ENCODE results near the gene NSRP1.
A peak's percentile ranks its signal among the peaks of the same experiment; 100 is the strongest.

The NSRP1 gene

GRCh38 chr17:30104575-30105339, 11.9 kb upstream of the NSRP1 start (continued):
- TF ChIP-seq ZNF37A (tag by site-specific recombination; IDR thresholded peaks at IDR 0.05), result no peak
- peak; percentile 48; the same call in 1 of the 2 replicates for TF ChIP-seq ZNF629 (tag by site-specific recombination; IDR thresholded peaks at IDR 0.05)
- TF ChIP-seq ZEB2 (tag by site-specific recombination; IDR thresholded peaks at IDR 0.05), result peak; percentile 92
- TF ChIP-seq, protein P1, sequence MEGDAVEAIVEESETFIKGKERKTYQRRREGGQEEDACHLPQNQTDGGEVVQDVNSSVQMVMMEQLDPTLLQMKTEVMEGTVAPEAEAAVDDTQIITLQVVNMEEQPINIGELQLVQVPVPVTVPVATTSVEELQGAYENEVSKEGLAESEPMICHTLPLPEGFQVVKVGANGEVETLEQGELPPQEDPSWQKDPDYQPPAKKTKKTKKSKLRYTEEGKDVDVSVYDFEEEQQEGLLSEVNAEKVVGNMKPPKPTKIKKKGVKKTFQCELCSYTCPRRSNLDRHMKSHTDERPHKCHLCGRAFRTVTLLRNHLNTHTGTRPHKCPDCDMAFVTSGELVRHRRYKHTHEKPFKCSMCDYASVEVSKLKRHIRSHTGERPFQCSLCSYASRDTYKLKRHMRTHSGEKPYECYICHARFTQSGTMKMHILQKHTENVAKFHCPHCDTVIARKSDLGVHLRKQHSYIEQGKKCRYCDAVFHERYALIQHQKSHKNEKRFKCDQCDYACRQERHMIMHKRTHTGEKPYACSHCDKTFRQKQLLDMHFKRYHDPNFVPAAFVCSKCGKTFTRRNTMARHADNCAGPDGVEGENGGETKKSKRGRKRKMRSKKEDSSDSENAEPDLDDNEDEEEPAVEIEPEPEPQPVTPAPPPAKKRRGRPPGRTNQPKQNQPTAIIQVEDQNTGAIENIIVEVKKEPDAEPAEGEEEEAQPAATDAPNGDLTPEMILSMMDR (tag by site-specific recombination; IDR thresholded peaks at IDR 0.05), result peak; percentile 83
- peak; percentile 56; the same call in 1 of the 2 replicates for TF ChIP-seq ZNF366 (tag by site-specific recombination; conservative IDR thresholded peaks at IDR 0.05)
- no peak for TF ChIP-seq MYNN (tag by site-specific recombination; IDR thresholded peaks at IDR 0.05; ENCODE audit: borderline replicate concordance)
- TF ChIP-seq PBX3 (CRISPR knock-in tag; IDR thresholded peaks at IDR 0.05), result no peak
- TF ChIP-seq, protein P2, sequence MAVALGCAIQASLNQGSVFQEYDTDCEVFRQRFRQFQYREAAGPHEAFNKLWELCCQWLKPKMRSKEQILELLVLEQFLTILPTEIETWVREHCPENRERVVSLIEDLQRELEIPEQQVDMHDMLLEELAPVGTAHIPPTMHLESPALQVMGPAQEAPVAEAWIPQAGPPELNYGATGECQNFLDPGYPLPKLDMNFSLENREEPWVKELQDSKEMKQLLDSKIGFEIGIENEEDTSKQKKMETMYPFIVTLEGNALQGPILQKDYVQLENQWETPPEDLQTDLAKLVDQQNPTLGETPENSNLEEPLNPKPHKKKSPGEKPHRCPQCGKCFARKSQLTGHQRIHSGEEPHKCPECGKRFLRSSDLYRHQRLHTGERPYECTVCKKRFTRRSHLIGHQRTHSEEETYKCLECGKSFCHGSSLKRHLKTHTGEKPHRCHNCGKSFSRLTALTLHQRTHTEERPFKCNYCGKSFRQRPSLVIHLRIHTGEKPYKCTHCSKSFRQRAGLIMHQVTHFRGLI (tag by site-specific recombination; IDR thresholded peaks at IDR 0.05), result peak; percentile 40; the same call in 1 of the 2 replicates
- TF ChIP-seq, protein P3, sequence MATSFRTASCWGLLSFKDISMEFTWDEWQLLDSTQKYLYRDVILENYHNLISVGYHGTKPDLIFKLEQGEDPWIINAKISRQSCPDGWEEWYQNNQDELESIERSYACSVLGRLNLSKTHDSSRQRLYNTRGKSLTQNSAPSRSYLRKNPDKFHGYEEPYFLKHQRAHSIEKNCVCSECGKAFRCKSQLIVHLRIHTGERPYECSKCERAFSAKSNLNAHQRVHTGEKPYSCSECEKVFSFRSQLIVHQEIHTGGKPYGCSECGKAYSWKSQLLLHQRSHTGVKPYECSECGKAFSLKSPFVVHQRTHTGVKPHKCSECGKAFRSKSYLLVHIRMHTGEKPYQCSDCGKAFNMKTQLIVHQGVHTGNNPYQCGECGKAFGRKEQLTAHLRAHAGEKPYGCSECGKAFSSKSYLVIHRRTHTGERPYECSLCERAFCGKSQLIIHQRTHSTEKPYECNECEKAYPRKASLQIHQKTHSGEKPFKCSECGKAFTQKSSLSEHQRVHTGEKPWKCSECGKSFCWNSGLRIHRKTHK (tag by site-specific recombination; IDR thresholded peaks at IDR 0.05), result no peak
- peak; percentile 92 for TF ChIP-seq TRIM28 (IDR thresholded peaks at IDR 0.05; ENCODE audit: borderline replicate concordance, low read length)
- TF ChIP-seq ZNF112 (tag by site-specific recombination; IDR thresholded peaks at IDR 0.05), result no peak
- TF ChIP-seq ZNF140 (tag by site-specific recombination; IDR thresholded peaks at IDR 0.05), result no peak
- TF ChIP-seq, protein P4, sequence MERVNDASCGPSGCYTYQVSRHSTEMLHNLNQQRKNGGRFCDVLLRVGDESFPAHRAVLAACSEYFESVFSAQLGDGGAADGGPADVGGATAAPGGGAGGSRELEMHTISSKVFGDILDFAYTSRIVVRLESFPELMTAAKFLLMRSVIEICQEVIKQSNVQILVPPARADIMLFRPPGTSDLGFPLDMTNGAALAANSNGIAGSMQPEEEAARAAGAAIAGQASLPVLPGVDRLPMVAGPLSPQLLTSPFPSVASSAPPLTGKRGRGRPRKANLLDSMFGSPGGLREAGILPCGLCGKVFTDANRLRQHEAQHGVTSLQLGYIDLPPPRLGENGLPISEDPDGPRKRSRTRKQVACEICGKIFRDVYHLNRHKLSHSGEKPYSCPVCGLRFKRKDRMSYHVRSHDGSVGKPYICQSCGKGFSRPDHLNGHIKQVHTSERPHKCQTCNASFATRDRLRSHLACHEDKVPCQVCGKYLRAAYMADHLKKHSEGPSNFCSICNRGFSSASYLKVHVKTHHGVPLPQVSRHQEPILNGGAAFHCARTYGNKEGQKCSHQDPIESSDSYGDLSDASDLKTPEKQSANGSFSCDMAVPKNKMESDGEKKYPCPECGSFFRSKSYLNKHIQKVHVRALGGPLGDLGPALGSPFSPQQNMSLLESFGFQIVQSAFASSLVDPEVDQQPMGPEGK (tag by site-specific recombination; IDR thresholded peaks at IDR 0.05), result no peak
- no peak for TF ChIP-seq ZXDB (tag by site-specific recombination; IDR thresholded peaks at IDR 0.05)
- no peak for TF ChIP-seq ZSCAN16 (tag by site-specific recombination; IDR thresholded peaks at IDR 0.05)
- TF ChIP-seq TCF7L2 (IDR thresholded peaks at IDR 0.05; ENCODE audit: borderline replicate concordance, low read depth, low read length), result no peak
- no peak for TF ChIP-seq ZNF558 (tag by site-specific recombination; IDR thresholded peaks at IDR 0.05)
- TF ChIP-seq ZBTB48 (tag by site-specific recombination; IDR thresholded peaks at IDR 0.05), result peak; percentile 18; the same call in 1 of the 2 replicates
- no peak for TF ChIP-seq ZNF777 (tag by site-specific recombination; IDR thresholded peaks at IDR 0.05; ENCODE audit: borderline replicate concordance)
- no peak for TF ChIP-seq ZNF596 (tag by site-specific recombination; IDR thresholded peaks at IDR 0.05)
- TF ChIP-seq ZNF24 (tag by site-specific recombination; IDR thresholded peaks at IDR 0.05), result peak; percentile 28; the same call in 1 of the 2 replicates
- TF ChIP-seq ZIC2 (tag by site-specific recombination; IDR thresholded peaks at IDR 0.05), result no peak; the same call in 1 of the 2 replicates
- TF ChIP-seq ZNF610 (tag by site-specific recombination; IDR thresholded peaks at IDR 0.05; ENCODE audit: borderline replicate concordance), result no peak
- no peak for TF ChIP-seq GLIS2 (tag by site-specific recombination; IDR thresholded peaks at IDR 0.05)
- peak; percentile 12; the same call in 1 of the 2 replicates for TF ChIP-seq ZBTB21 (tag by site-specific recombination; IDR thresholded peaks at IDR 0.05)
- no peak for TF ChIP-seq ZNF132 (tag by site-specific recombination; IDR thresholded peaks at IDR 0.05; ENCODE audit: borderline replicate concordance)
- no peak for TF ChIP-seq ZNF239 (tag by site-specific recombination; IDR thresholded peaks at IDR 0.05)
- 0 out of 2 replicates have a peak, but pooled peaks have one; percentile 56 for TF ChIP-seq BCL11A (tag by site-specific recombination; IDR thresholded peaks at IDR 0.05; ENCODE audit: low read depth)
- TF ChIP-seq, protein P5, sequence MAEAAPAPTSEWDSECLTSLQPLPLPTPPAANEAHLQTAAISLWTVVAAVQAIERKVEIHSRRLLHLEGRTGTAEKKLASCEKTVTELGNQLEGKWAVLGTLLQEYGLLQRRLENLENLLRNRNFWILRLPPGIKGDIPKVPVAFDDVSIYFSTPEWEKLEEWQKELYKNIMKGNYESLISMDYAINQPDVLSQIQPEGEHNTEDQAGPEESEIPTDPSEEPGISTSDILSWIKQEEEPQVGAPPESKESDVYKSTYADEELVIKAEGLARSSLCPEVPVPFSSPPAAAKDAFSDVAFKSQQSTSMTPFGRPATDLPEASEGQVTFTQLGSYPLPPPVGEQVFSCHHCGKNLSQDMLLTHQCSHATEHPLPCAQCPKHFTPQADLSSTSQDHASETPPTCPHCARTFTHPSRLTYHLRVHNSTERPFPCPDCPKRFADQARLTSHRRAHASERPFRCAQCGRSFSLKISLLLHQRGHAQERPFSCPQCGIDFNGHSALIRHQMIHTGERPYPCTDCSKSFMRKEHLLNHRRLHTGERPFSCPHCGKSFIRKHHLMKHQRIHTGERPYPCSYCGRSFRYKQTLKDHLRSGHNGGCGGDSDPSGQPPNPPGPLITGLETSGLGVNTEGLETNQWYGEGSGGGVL (tag by site-specific recombination; IDR thresholded peaks at IDR 0.05), result no peak
- TF ChIP-seq ZBTB20 (tag by site-specific recombination; IDR thresholded peaks at IDR 0.05), result peak; percentile 41; the same call in 1 of the 2 replicates
- peak; percentile 66; the same call in 1 of the 2 replicates for TF ChIP-seq ZNF561 (tag by site-specific recombination; IDR thresholded peaks at IDR 0.05; ENCODE audit: borderline replicate concordance)
